ENCODE results near the gene PTPRK.

- TF ChIP-seq EZH2 (IDR thresholded peaks at IDR 0.05; ENCODE audit: low read depth) = no peak
- TF ChIP-seq CTCF (conservative IDR thresholded peaks at IDR 0.05) = no peak
Measured at GRCh38 chr6:128527375-128527774, 7.0 kb upstream of the PTPRK start.
